BLaER1 (cell line): ENCODE data around the gene TFAP2A.

Source experiments
- H3K27ac ChIP-seq: shearing (Covaris generic); formaldehyde crosslinking; 2 replicates; pipeline ENCODE4 v1.8.1; 2022
- H3K27me3 ChIP-seq: shearing (Covaris generic); formaldehyde crosslinking; 2 replicates; pipeline ENCODE4 v1.8.1; 2022
- H3K36me3 ChIP-seq: shearing (Covaris generic); formaldehyde crosslinking; 2 replicates; pipeline ENCODE4 v1.8.1; 2022
- H3K4me1 ChIP-seq: shearing (Covaris generic); formaldehyde crosslinking; 2 replicates; pipeline ENCODE4 v1.8.1; 2022
- H3K4me2 ChIP-seq: shearing (Covaris generic); formaldehyde crosslinking; 2 replicates; pipeline ENCODE4 v1.8.1; 2022
- H3K4me3 ChIP-seq: shearing (Covaris generic); formaldehyde crosslinking; 2 replicates; pipeline ENCODE4 v1.8.1; 2022
- H3K9ac ChIP-seq: shearing (Covaris generic); formaldehyde crosslinking; 2 replicates; pipeline ENCODE4 v1.8.1; 2022
- H3K9me3 ChIP-seq: shearing (Covaris generic); formaldehyde crosslinking; 2 replicates; pipeline ENCODE4 v1.8.1; 2022
- H4K20me1 ChIP-seq: shearing (Covaris generic); formaldehyde crosslinking; 2 replicates; pipeline ENCODE4 v1.8.1; 2022
- Cebpa-rat ChIP-seq: shearing (Covaris generic); IDR thresholded peaks from 2 replicates; pipeline ENCODE4 v1.8.1; 2022

TFAP2A gene

DNA sequence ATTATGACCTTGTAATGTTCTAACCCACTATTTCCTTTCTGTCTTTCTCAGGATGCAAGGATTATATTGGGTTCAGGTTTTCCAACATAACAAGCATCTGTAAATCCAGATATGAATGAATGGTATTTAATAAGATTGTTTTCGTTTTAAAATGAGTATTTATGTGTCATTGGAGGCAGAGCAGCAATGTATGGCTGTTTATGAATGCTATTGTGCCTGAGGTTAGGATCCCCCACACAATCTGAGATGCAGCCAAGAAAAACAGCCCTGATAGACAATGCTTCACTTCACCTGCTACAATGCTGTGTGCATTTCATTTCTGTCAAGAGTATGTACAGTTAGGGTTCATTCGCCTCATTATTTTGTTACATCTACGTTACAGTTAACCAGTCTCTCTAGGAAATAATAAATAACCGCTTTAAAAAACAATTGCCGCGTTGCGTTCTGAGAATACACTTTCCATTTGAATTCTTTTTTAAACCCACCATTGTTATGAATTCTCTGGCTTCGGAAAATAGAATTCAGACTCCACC lies 19.6 kb downstream of the TFAP2A start:
- H3K4me2 ChIP-seq = no peak overlapping the region
- no peak overlapping the region for H3K9ac ChIP-seq
- H4K20me1 ChIP-seq = no peaks in the 10 kb centered on the region
- no peak for TF ChIP-seq Cebpa-rat
- H3K27ac ChIP-seq = no peak overlapping the region
- no peaks in the 10 kb centered on the region for H3K4me1 ChIP-seq
- H3K36me3 ChIP-seq = no peaks in the 10 kb centered on the region
- peaks cover 99% of the 10 kb centered on the region for H3K27me3 ChIP-seq
- no peak overlapping the region for H3K4me3 ChIP-seq
- H3K9me3 ChIP-seq = peaks cover 11% of the 10 kb centered on the region

DNA sequence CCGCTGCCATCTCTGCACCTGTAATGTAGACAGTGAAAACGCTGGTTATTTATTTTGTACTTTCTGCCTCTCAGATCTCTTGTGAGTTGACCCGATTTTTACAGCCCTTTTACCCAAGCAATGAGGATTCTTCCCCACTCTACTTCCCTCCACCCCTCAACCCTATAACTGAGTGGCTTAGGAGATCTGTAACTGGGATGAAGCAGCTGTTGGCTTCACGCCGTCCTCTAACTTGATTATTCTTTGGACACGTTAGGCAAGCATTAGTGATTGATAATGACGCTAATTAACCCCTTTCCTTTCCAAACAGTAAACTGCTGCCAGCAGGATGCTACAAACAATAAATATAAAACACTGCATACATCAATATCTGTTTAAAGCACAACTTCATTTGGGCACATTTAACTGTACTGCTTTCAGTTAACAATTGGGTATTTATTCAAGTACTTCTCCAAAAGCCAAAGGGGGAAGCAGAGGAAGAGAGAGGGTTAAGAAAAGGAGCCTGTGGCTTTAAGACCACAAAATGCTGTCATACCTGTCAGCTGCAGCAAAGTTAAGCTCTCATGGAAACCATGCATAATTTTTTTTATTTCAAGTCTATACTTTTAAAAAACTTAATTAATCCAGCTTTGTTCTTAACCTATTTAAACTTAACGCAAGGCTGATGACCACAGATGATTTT lies 21.2 kb downstream of the TFAP2A start:
- peaks cover 99% of the 10 kb centered on the region for H3K27me3 ChIP-seq

DNA sequence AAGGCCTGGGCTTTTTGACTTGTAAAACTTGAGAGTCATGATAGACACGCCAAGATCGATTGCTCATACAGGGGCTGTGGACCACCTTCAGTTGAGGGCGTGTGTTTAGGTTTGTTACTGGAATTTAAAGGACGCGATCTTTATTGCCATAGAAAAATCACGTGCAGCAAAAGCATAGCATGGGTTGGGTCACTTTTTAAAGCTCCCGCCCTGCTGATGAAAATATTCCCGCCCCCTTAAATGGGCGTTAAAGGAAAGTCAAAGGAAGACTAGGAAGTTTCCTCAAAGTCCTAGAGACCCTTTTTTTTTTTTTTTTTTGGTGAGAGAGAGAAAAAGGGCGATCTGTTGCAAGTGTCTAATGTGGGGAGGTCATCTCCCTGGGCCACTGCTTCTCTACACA lies 23.1 kb downstream of the TFAP2A start:
- no peak overlapping the region for H3K9ac ChIP-seq
- no peak for TF ChIP-seq Cebpa-rat

More for the DNA sequence above, 21.2 kb downstream of the TFAP2A start:
- H3K9ac ChIP-seq = no peak overlapping the region
- H3K4me1 ChIP-seq = no peaks in the 10 kb centered on the region
- H3K4me2 ChIP-seq = no peak overlapping the region
- H4K20me1 ChIP-seq = no peaks in the 10 kb centered on the region
- H3K4me3 ChIP-seq = no peak overlapping the region
- H3K9me3 ChIP-seq = peaks cover 14% of the 10 kb centered on the region
- H3K36me3 ChIP-seq = no peaks in the 10 kb centered on the region
- H3K27ac ChIP-seq = no peak overlapping the region
- no peak for TF ChIP-seq Cebpa-rat

GRCh38 chr6:10391299-10391630 lies 23.6 kb downstream of the TFAP2A start:
- H3K9ac ChIP-seq = no peak overlapping the region
- H3K4me3 ChIP-seq = no peak overlapping the region
- no peaks in the 10 kb centered on the region for H3K4me1 ChIP-seq
- TF ChIP-seq Cebpa-rat = no peak
- H3K27ac ChIP-seq = no peak overlapping the region
- H3K4me2 ChIP-seq = no peak overlapping the region
- H3K27me3 ChIP-seq = peaks cover 100% of the 10 kb centered on the region
- H4K20me1 ChIP-seq = no peaks in the 10 kb centered on the region
- no peaks in the 10 kb centered on the region for H3K36me3 ChIP-seq
- H3K9me3 ChIP-seq = peaks cover 14% of the 10 kb centered on the region

More for the DNA sequence above, 23.1 kb downstream of the TFAP2A start:
- H3K27me3 ChIP-seq = peaks cover 99% of the 10 kb centered on the region
- no peaks in the 10 kb centered on the region for H4K20me1 ChIP-seq
- H3K4me3 ChIP-seq = no peak overlapping the region
- no peak overlapping the region for H3K4me2 ChIP-seq
- peaks cover 14% of the 10 kb centered on the region for H3K9me3 ChIP-seq
- no peaks in the 10 kb centered on the region for H3K36me3 ChIP-seq
- no peak overlapping the region for H3K27ac ChIP-seq
- H3K4me1 ChIP-seq = no peaks in the 10 kb centered on the region

DNA sequence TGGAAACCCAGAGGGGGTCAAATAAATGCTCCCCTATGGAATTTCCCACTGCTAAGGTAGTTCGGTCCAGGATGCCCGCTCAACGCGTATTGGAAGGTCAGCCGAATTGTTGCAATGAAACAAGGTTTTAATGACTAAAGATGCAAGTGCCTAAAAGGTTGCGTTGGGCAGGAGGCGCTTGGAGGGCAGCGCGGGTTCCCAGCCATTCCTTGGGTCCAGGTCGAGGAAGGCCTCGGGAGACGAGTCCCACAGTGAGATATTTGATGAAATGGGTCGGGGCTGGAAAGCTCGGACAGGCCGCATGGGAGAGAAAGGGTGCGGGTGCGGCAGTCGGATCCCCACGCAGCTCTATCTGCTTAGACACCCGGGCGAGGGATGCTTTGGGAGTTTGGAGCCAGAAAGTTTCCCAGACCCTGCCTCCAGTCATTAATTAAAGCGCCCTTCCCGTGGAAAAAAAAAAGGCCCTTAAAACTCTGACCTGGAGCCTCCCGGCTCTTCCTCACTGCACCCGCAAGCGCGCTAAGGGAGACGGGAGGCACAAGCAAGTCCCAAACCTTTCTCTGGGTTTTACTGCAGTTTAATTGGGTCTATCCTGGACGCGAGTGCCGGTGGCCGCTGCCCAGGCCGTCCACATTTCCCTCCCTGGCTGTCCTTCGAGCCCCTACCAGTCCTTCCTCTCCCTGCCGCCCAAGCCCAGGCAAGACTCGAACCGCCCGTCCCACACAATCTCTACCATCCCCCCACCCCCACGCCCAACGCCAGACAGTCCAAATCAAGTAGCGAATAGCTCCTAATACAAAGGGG lies 24.2 kb downstream of the TFAP2A start:
- no peaks in the 10 kb centered on the region for H3K4me1 ChIP-seq
- H3K9me3 ChIP-seq = peaks cover 17% of the 10 kb centered on the region
- H3K4me3 ChIP-seq = no peak overlapping the region
- no peaks in the 10 kb centered on the region for H3K36me3 ChIP-seq
- H3K27ac ChIP-seq = no peak overlapping the region
- TF ChIP-seq Cebpa-rat = no peak
- H3K9ac ChIP-seq = no peak overlapping the region
- H4K20me1 ChIP-seq = peaks cover 3% of the 10 kb centered on the region; the same call in 1 of the 2 replicates
- H3K27me3 ChIP-seq = peaks cover 100% of the 10 kb centered on the region
- H3K4me2 ChIP-seq = no peak overlapping the region

- TF ChIP-seq Cebpa-rat = no peak
- Histone ChIP-seq H3K4me1 (no peaks in the 10 kb centered on the region), H3K9me3 (peaks cover 24% of the 10 kb centered on the region), H3K27me3 (peaks cover 100% of the 10 kb centered on the region), H3K36me3 (no peaks in the 10 kb centered on the region), H4K20me1 (peaks cover 11% of the 10 kb centered on the region; the same call in 1 of the 2 replicates), H3K4me2 (no peak overlapping the region), H3K27ac (no peak overlapping the region), H3K9ac (no peak overlapping the region), H3K4me3 (no peak overlapping the region)
These were observed 25.0 kb downstream of the TFAP2A start for GRCh38 chr6:10389739-10390494.

- Histone ChIP-seq H3K9me3 (peaks cover 36% of the 10 kb centered on the region), H3K4me2 (no peak overlapping the region), H3K4me1 (peaks cover 6% of the 10 kb centered on the region; the same call in 1 of the 2 replicates), H4K20me1 (peaks cover 40% of the 10 kb centered on the region), H3K4me3 (no peak overlapping the region), H3K36me3 (no peaks in the 10 kb centered on the region), H3K27me3 (peaks cover 100% of the 10 kb centered on the region), H3K27ac (no peak overlapping the region), H3K9ac (no peak overlapping the region)
- no peak for TF ChIP-seq Cebpa-rat
These were observed 27.9 kb downstream of the TFAP2A start for GRCh38 chr6:10386756-10387654.

DNA sequence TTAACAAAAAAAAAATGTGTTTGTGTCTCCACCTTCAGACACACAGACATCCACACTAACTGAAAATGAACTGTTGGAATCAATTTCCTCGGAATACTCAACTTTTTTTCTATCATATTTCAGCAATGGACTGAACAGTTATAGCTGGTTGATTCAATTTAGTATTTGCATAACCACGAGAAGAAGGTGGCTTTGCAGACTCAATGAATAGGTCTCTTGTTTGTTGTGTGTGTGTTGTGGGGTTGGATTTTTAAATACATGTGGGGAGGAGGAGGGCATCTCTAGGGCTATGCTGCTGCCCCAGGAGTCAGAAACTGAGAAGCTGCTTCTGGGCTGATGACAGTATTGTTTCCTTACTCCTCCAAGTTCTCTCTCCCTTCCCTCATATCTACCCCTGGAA lies 28.7 kb downstream of the TFAP2A start:
- peaks cover 48% of the 10 kb centered on the region for H4K20me1 ChIP-seq
- peaks cover 100% of the 10 kb centered on the region for H3K27me3 ChIP-seq
- H3K9me3 ChIP-seq = peaks cover 39% of the 10 kb centered on the region
- TF ChIP-seq Cebpa-rat = no peak
- no peak overlapping the region for H3K4me3 ChIP-seq
- no peak overlapping the region for H3K4me2 ChIP-seq
- H3K27ac ChIP-seq = no peak overlapping the region
- H3K9ac ChIP-seq = no peak overlapping the region
- peaks cover 6% of the 10 kb centered on the region; the same call in 1 of the 2 replicates for H3K4me1 ChIP-seq
- no peaks in the 10 kb centered on the region for H3K36me3 ChIP-seq
